Measurements from ENCODE around the gene HSPB2.
"Not testable (repeated sequence)": the region's sequence is repeated elsewhere in the genome, so short reads cannot be mapped to it uniquely, and the experiment has no call there.

HSPB2 gene

DNA sequence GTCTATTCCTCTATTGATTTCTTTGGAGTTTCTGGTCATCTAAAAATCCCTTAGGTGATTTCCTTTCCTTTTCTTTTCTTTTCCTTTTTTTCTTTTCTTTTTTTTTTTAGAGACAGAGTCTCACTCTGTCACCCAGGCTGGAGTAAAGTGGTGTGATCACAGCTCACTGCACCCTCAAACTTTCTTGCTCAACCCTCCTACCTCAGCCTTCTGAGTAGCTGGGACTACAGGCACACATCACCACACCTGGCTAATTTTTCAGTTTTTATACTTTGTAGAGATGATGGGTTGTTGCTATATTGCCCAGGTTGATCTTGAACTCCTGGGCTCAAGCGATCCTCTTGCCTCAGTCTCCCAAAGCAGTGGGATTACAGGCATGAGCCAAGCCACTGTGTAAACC lies 4.2 kb downstream of the HSPB2 start:
- no peak for DNase-seq

DNA sequence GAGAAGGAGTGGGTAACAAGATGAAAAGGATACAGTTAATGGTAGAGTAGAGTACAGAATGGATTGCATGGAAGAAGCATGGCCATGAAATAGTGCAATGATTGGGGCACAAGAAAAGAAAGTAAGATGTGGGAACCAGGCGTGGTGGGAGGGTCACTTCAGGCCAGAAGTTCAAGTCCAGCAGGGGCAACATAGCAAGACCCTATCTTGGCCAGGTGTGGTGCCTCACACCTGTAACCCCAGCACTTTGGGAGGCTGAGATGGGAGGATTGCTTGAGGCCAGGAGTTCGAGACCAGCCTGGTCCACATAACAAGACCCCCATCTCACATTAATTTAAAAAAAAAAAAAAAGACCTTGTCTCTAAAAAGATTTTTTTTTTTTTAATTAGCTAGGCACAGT lies 4.8 kb downstream of the HSPB2 start:
- no peak for DNase-seq

GRCh38 chr11:111917788-111918187 lies 5.3 kb downstream of the HSPB2 start:
- DNase-seq, result no peak

DNA sequence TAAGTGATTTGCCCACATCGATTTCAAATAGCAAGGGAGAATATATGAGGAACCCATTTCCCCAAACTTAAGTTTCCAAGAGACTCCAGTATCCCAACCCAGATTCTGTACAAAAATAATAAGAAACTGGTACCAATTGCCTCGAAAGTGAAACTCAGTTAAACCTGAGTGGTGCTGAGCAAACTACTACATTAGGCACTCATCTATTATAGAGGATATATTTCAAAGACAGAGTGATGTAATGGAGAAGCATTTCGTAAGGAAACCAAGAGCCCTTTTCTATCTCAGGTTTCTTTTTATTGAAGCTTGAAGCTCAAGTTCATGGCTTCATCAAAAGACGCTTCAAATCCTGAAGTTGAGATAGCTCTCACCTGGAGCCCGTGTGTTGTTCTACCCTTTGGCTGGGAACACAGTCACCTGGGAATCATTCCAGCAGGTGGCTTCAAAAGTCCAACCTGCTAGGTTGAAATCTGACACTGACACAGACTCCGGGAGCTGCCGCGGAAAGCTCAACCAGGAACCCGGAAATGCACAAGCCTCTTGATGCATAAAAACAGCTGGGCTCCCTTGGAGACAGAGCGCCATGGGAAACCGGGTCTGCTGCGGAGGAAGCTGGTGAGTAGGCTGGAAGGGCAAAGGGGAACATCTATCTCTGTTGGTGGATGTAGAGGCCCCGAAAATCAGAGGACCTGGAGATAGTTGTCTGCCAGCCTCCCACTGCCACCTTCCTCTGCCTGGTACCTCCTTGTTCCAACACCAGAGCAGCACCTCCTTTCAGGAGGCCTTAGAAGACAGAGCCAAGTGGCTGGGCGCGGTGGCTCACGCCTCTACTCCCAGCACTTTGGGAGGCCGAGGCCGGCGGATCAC lies 6.1 kb downstream of the HSPB2 start, which contains the start of gene C11orf52:
C11orf52 (plus strand) TSS at position 524 of the 867 bp plus-strand sequence; CDS start at position 584, 60 bp downstream.
- no peak for DNase-seq

- no peak for DNase-seq
Observed at GRCh38 chr11:111920908-111921307, 8.4 kb downstream of the HSPB2 start.

DNA sequence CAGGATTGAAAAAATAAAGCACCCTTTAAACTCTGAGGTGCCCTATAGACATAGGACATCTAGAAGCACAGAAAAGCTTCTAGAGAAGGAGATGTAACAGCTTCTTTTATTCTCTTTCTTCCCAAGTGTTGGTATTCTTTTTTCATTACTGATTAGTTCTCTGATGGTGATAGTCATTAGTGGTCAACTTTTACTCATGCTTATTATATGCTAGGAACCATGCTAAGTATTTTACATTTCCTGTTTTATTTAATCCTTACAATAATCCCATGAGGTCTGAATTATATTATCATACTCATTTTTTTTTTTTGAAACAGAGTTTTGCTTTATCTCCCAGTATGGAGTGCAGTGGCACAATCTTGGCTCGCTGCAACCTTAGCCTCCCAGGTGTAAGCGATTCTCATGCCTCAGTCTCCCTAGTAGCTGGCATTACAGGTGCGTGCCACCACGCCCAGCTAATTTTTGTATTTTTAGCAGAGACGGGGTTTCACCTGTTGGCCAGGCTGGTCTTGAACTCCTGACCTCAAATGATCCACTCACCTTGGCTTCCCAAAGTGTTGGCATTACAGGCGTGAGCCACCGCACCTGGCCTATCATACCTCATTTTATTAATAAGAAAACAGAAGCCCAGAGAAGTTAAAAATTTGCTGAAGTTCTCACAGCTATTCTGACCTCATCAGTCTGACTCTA lies 9.2 kb downstream of the HSPB2 start:
- no peak for DNase-seq

GRCh38 chr11:111922803-111923202 lies 10.3 kb downstream of the HSPB2 start:
- DNase-seq, result no peak

DNA sequence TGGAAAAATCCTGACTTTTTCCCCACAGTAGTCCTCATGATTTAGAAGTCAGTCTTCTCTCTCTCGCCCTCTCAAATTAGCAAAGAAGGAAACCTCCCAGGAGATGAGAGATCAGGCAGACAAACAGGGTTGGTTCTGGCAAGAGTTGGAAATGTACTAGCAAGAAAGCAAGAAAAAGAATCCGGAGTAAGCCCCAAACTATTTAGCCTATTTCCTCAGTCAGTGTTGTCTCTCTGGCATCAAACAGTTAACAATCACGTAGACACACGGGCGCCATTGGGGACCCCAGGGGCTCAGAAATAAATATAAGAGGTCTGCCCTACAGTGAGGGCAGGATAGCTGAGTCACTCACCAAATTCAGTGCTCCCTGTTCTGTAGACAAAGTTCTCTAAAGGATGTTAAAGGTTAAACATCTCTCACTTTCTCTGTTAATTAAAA lies 10.8 kb downstream of the HSPB2 start:
- no peak for DNase-seq

GRCh38 chr11:111923951-111924350 lies 11.4 kb downstream of the HSPB2 start:
- DNase-seq, result no peak

DNA sequence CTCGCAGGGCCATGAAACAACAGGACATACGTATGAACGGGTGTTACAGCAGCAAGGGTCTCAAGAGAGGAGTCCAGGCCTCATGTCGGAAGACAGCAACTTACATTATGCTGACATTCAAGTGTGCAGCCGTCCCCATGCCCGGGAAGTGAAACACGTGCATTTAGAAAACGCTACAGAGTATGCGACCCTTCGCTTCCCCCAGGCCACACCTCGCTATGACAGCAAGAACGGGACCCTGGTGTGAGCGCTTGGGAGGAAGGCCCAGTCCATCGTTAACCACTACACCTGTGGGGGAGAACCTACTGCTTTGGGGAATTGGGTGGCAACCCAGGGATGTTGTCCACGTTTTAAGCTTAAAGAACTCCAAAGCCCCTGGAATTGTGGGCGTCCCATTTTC lies 13.4 kb downstream of the HSPB2 start:
- no peak for DNase-seq

DNA sequence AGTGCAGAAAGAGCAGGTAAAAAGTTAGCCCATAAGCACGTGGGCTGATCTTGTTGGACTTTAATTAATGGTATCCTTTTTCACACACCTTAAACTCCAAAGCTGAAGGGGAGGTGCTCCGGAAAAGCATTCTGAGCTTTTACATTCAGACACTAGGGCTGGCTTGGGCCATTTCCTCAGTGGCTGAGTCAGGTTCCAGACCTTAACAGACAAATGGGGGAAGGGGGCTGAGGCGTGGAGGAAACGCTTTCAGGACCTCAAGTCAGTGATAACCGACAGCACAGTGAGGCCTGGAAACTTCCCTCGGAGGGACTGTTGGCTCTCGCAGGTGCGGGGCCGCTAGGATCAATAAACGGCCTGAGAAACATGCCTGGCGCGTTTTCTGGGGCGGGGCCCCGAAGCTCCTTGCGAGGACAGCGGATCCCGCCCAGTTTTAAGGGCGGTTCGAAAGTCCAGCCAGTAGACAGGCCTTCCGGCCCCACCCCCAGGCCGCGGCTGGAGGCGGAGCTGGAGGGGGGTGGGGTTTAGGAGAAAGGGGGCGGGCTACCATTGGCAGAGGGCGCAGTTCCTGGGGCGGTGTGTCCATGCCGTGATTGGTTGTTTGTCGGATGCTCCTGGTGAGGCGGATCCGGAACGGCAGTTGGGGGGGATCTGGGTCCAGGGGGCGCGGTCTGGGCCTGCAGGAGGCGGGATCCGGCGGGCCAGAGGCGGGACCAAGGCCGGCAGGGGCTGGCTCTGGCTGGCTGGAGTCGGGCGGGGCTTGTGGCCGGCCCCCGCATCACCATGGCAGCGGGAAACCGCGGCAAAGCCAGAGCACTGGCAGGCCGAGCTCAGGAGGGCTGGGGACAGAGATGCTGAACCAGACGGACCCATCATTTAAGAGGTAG lies 14.2 kb downstream of the HSPB2 start:
- DNase-seq, result peak; percentile 98

DNA sequence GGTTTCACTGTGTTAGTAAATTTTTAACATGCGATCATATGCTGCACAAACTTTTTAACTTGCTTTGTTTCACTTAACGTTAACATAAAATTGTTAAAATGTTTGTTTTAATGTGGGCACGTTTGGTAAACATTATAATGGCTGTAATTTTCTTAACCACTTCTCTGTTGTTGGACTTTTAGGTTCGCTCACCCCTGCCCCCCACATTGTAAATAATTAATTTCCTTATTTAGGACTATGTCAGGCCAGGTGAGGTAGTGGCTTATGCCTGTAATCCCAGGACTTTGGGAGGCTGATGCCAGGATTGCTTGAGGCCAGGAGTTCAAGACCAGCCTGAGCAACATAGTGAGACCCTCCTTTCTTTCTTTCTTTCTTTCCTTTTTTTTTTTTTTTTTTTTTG lies 17.9 kb downstream of the HSPB2 start:
- DNase-seq, result no peak

- DNase-seq, result no peak
Observed at GRCh38 chr11:111932611-111932950, 20.0 kb downstream of the HSPB2 start.

DNA sequence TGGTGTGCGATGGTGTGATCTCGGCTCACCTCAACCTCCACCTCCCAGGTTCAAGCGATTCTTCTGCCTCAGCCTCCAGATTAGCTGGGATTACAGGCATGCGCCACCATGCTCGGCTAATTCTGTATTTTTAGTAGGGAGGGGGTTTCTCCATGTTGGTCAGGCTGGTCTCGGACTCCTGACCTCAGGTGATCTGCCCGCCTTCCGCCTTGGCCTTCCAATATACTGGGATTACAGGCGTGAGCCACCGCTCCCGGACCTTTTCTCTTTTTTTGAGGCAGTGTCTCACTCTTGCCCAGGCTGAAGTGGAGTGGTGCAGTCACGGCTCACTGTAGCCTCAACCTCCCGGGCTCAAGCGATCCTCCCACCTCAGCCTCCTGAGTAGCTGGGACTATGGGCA lies 20.6 kb downstream of the HSPB2 start:
- not testable (repeated sequence) for DNase-seq

DNA sequence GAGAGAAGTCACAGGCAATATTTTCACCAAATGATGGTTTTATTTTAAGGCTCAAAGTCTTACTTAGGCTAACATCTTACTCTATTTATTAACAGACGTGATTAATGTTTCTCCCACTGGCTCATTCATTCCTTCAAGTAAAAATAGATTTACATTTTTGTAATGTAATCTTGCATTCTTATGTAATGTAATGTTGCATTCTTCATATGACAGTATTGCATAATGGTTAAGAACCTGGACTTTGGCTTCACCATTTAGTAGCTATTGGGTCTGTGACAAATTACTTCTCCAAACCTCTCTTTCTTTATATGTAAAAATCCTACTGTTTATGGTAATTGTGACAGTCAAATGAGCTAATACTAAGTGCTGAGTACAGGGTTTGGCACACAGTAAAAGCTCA lies 21.3 kb downstream of the HSPB2 start:
- no peak for DNase-seq

- DNase-seq, result no peak
Observed at GRCh38 chr11:111934306-111934705, 21.8 kb downstream of the HSPB2 start.

GRCh38 chr11:111935317-111936039 lies 22.9 kb downstream of the HSPB2 start:
- DNase-seq, result no peak

DNA sequence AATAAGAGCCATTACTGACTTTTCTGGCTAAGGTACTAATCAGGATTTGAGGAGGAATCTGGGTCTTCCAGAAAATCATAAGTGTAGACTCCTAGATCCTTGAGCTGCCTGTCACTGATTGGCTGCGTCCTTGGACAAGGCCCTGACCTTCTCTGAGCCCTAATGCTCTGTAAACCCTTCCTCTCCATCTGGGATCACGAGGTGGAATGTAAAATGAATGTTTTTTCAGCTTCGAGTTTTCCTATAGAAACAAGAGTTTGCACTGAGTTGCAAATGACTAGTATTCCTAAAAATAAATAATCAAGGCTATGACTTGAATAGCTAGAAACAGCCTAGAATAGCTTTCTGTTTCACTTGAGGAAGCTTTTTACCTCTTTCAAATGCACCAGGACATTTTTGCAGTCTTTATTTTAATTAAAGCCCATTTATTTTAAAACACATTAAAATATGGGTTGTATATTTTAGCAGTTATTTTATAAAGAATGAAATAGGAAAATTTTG lies 23.6 kb downstream of the HSPB2 start:
- no peak for DNase-seq

DNA sequence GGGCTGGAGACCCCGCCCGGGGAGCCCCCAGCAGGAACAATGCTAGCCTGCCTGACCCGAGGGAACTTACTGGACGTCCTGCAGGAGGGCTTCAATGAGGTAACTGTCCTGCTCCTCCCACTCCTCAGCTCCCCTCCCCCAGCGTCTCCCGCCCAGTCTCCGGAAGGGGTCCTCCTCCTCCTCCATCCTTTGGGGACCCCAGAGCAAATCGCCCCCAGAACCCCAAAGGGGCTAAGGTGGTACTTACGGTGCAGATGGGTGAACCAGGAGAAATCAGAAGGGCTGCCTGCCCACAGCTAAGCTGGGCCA lies 24.9 kb downstream of the HSPB2 start:
- no peak for DNase-seq

DNA sequence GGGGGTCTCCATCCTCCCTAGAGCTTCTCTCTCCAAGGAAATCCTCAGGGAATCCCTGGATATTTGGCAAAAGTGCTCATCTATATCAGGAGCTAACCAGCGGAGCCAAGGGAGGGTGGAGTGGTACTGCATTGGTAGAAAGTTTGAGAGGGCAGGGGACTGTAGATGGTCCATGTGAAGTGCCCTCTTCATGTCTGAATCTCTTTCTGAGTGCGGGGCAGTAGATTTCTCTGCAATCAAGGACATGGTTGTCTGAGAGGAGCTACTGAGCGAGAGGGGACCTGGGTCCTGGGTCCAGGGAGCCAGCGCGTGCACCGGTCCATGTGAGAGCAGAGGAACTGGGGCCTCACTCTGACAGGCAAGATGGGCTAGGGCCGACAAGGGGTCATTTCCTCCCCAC lies 25.3 kb downstream of the HSPB2 start:
- no peak for DNase-seq

DNA sequence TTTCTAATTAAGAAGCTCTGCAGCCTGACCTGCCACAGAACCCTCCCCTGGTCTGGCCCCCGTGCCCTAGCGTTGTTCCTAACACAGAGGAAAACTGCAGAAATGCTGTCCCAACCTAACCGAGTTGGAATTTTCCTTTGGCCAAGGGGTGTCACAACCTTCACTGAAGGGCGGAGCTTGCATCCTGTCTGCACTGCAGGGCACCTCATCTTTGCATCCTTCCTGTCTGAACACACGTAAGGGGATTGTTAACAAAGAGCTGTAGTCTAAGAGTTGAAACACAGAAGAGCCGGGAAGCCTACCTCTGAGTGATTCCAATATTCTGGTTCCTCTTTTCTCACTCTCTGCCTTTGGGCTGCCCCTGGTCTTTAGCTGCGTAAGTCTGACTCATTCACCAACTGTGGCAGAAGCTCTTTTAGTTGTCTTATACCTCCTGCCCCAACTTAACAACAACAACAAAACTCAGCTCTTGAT lies 26.2 kb downstream of the HSPB2 start:
- no peak for DNase-seq

DNA sequence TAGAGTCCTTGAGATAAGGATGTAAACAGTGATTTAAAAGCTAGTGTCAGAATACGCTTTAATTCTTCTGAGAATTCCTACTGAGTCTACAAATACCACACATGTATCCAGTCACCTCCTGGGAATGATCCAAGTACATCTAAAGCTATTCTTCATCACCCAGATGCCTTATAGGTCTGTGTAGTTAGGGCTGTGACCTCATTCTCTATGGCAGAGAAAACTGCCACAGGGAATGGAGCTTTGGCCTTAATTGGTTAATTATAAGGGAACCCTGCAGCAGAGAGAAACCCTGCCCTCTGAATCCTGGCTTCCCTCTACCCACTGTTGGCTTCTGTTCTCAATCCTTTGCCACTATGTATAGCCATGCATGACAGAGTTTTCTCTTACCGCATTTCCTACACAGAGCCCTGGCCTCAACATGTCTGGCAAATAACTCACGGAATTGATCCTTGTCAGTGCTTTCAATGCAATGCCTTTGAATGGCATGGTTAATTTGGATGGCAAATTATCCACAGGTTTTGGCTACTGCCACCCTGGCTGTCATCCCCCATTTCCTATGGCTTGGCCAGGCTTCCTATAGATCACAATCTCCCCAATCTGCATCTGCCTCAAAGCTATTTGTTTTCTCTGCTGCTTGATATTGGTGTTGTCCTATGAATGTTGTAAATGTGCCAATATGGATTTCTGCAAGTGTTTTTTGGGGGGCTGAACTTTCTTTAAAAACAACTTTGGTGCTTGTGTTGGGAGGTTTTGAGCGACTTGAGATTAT lies 27.5 kb downstream of the HSPB2 start:
- DNase-seq, result peak; percentile 94

Data from NCI-H446 treated with DMSO at 0.1 percent for 48 hours (cell line).